Activated T-helper 1 cell treated with anti-CD3 and anti-CD28 coated beads, Interleukin-12 subunit alpha, Interleukin-12 subunit beta, Interleukin-2, Interleukin-4 antibody, amounts not matched to agents 30 ng/mL and 10 ng/mL and 1 ng/mL, durations not matched to agents 14 hours and 24 hours and 36 hours (primary cell): ENCODE measurements around the gene ZNF536. TPM values are rescaled to one million over a fixed set of nuclear protein-coding genes. Genes with fewer than 3 reads are reported as not detected.

Experiments
- DNase-seq: peaks from one replicate; pipeline ENCODE4 v3.0.0; 2021; ENCODE audit warnings: low spot score
- H3K27ac Mint-ChIP-seq: one replicate; pipeline ENCODE4 v1.8.0; 2021; ENCODE audit warnings: mild to moderate bottlenecking, mixed read lengths
- H3K27me3 Mint-ChIP-seq: one replicate; pipeline ENCODE4 v1.8.0; 2022; ENCODE audit warnings: mild to moderate bottlenecking, moderate library complexity, mixed read lengths; ENCODE audit not compliant: insufficient read depth
- H3K36me3 Mint-ChIP-seq: one replicate; pipeline ENCODE4 v1.8.0; 2021; ENCODE audit warnings: low read depth, mixed read lengths
- H3K4me1 Mint-ChIP-seq: one replicate; pipeline ENCODE4 v1.8.0; 2021; ENCODE audit warnings: low read depth, mixed read lengths
- H3K4me3 Mint-ChIP-seq: one replicate; pipeline ENCODE4 v1.8.0; 2021; ENCODE audit warnings: mild to moderate bottlenecking, moderate library complexity, mixed read lengths
- H3K9me3 Mint-ChIP-seq: one replicate; pipeline ENCODE4 v1.8.0; 2021; ENCODE audit warnings: mixed read lengths
- intact Hi-C: fragments of 100-400 bp; cut with micrococcal nuclease; formaldehyde crosslinking; loops from one replicate; pipeline ENCODE4 v1.15.1; 2024
- total RNA-seq: library from RNA; stranded (reverse); gene quantifications from 2 replicates; pipeline ENCODE4 v1.2.3, GENCODE V29; 2022

ZNF536 gene
- total RNA-seq, 1 donor from 2014 or later: not detected

DNA sequence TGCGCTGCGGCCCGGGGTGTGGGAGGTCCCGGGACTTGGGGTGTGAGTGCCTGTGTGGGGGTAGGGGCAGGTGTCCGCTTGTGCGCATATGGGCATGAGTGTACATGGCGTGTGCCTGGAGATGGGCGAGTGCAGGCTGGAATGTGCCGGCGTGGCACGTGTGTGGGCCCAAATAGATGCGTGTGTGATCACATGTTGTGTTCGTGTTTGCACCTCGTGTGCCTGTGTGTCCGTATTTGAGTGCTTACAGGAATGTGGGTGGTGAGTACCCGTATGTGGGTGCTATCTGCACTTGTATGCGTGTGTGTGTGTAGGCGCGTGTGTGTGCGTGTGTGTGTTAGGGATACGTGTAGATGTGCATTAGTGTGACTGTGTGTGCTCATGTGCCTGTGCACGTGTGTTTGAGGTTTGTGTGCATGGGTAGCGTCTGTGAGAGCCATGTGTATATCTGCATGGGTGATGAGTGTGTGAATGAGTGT, 3.4 kb downstream of the ZNF536 start:
- Mint-ChIP-seq H3K4me1 (no peaks in the 10 kb centered on the region), H3K27ac (no peak overlapping the region), H3K4me3 (no peak overlapping the region), H3K27me3 (peaks cover 23% of the 10 kb centered on the region), H3K36me3 (no peaks in the 10 kb centered on the region), H3K9me3 (no peaks in the 10 kb centered on the region)
- intact Hi-C loops: loop anchor here (10.0 kb wide), 1 partner anchor 151 kb away; no protein-coding TSS in a partner anchor
- DNase-seq: no peak

DNA sequence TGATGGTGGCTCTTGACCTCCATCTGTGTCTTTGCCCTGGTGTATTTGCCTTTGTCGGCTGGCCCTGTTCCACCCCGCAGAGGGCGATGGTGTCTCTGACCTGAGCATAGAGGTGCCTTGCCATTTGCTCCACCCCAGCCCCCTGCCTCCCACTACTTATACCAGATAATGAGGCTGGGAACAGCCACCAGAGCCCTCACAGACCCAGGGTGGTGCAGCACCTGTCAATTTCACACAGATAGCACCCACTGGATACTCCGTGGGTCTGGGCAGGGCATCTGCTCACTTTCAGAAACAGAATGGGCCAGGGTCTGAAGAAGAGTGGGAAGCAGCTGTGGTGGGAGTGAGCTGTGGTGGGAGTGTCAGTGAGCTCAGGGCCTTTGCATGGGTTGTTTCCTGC, 4.1 kb downstream of the ZNF536 start:
- intact Hi-C loops: loop anchor here (10.0 kb wide), 1 partner anchor 151 kb away; no protein-coding TSS in a partner anchor
- peaks cover 23% of the 10 kb centered on the region for H3K27me3 Mint-ChIP-seq

DNA sequence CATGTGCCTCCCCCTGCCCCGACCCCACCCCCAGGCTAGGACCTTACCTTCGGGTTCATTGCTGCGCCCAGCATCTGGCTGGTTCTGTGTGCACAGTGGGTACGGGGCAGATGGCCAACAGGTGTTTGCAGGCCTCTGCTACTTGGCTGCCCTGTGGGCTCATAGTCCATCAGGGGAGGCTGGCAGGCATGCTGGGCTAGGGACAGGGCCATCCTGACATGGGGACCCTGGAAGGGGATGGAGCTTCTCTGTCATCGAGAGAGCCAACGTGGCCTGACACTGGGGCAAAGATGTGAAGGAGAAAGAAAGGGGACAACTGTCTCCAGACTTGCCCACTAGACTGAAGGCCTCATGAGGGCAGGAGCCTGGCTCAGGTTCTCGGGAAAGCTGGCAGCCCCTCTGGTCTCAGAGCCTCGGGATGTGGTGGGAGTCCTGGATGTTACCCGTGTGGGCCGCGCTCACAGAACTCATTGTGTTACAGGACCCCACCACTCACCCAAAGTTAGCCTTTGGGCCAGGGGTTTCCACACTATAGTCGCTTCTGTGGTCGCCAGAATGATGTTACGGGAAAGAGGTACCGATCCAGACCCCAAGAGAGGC, 4.7 kb downstream of the ZNF536 start:
- Mint-ChIP-seq H3K4me1 (no peaks in the 10 kb centered on the region), H3K9me3 (no peaks in the 10 kb centered on the region), H3K27me3 (peaks cover 23% of the 10 kb centered on the region), H3K36me3 (no peaks in the 10 kb centered on the region), H3K4me3 (no peak overlapping the region), H3K27ac (no peak overlapping the region)
- no peak for DNase-seq
- intact Hi-C loops: loop anchor here (10.0 kb wide), 1 partner anchor 152 kb away; no protein-coding TSS in a partner anchor

More for the DNA sequence above, 4.1 kb downstream of the ZNF536 start:
- DNase-seq: no peak
- Mint-ChIP-seq H3K4me3 (no peak overlapping the region), H3K9me3 (no peaks in the 10 kb centered on the region), H3K36me3 (no peaks in the 10 kb centered on the region), H3K27ac (no peak overlapping the region), H3K4me1 (no peaks in the 10 kb centered on the region)

DNA sequence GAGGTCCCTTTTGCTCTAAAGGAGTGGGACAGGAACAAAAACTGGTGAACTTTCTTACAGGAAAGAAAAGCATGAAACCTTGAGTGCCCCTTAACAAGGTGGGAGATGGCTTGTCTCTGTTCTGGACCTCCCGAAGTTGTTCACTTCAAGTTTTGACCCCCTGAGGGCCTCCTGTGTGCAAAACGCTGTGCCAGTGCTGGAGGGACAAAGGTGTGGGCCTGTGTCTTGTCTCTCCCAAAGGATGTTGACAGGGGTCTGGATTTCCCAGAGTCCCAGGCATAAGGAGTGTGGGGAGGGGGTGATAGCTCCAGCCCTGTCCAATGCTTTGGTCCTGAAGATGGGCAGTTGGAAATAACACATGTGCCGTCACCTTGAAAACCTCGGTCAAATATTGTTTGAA, 6.5 kb downstream of the ZNF536 start:
- Mint-ChIP-seq H3K4me3 (no peak overlapping the region), H3K36me3 (no peaks in the 10 kb centered on the region), H3K9me3 (no peaks in the 10 kb centered on the region), H3K4me1 (no peaks in the 10 kb centered on the region), H3K27ac (no peak overlapping the region), H3K27me3 (peaks cover 12% of the 10 kb centered on the region)
- intact Hi-C loops: loop anchor here (10.0 kb wide), 1 partner anchor 154 kb away; no protein-coding TSS in a partner anchor
- no peak for DNase-seq

DNA sequence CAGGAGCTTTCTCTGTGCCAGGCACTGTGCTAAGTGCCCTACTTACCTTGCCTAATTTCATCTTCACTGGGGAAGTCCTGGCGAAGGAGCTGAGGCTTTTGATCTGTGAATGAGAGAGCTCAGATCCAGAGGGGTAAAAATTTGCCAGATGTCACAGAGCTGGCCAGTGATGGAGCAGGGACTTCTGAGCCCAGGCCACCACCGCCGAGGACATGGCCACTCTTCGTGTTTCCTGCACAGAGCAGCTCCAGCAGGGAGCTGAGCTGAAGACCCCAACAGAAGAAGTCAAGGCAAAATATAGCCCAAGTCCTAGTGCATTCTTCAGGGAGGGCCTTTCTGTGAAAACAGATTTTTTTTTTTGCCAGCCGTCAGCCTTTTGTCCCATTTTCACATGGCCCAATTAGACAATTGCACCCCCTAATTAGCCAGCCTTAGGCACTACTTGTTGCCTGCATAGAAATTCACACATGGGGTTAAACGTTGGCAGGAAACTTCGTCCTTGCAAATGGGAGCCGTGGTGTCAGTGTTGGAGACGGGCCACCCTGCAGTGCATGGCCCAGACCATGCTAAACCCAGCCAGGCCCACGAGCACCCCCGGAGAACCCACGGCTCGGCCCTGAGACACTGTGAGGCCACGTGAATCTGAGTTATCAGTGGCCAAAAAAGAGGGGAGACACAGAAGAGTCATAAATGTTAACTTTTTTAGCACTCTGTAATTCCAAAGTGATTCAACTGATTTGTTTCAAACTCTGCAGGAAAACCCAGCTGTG, 7.8 kb downstream of the ZNF536 start:
- H3K36me3 Mint-ChIP-seq: no peaks in the 10 kb centered on the region
- no peaks in the 10 kb centered on the region for H3K9me3 Mint-ChIP-seq
- H3K27ac Mint-ChIP-seq: no peak overlapping the region
- no peak overlapping the region for H3K4me3 Mint-ChIP-seq
- no peaks in the 10 kb centered on the region for H3K4me1 Mint-ChIP-seq
- intact Hi-C loops: loop anchor here (10.0 kb wide), 1 partner anchor 155 kb away; no protein-coding TSS in a partner anchor
- peaks cover 9% of the 10 kb centered on the region for H3K27me3 Mint-ChIP-seq
- no peak for DNase-seq

DNA sequence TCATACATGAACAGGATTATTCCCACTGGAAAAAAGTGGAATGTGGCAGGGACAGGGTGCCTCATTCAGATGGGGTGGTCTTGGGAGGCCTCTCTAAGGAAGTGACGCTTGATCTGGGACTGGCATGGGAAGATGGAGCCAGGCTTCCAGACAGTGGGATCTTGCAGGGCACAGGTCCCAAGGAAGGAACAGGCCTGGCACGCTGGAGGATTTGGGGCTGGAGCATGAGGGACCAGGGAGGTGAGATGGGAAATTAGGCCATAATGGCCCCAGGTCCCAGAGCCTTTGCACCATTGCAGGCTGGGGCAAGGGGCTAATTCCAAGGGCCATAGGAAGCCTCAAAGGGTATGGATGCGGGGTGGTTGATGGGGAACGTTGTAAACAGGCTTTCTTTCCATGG, 9.2 kb downstream of the ZNF536 start:
- Mint-ChIP-seq H3K27me3 (peaks cover 1% of the 10 kb centered on the region), H3K4me1 (no peaks in the 10 kb centered on the region), H3K9me3 (no peaks in the 10 kb centered on the region), H3K4me3 (no peak overlapping the region), H3K36me3 (no peaks in the 10 kb centered on the region), H3K27ac (no peak overlapping the region)
- DNase-seq: no peak
- intact Hi-C loops: no loop called here

DNA sequence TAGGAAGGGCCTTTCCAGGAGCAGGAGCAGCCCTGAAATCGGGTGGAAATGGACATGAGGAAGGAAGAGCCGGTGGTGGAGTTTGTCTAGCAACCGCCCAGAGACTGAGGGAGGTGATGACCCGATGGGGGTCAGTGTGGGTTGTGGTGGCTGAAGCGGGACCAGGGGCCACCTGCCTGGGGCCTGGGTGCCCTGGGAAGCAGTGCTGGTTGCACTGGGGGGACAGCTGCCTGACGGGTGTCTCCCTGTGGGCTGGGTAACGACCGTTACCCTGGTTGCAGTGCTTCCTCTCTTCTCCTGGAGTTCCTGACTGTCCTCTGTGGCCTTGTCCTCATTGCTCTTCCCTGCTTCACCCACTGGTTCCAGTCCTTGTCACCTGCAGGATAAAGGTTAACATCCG, 13.0 kb downstream of the ZNF536 start:
- no peak for DNase-seq
- Mint-ChIP-seq H3K36me3 (no peaks in the 10 kb centered on the region), H3K27ac (no peak overlapping the region), H3K27me3 (no peaks in the 10 kb centered on the region), H3K9me3 (no peaks in the 10 kb centered on the region), H3K4me1 (no peaks in the 10 kb centered on the region), H3K4me3 (no peak overlapping the region)
- intact Hi-C loops: no loop called here

DNA sequence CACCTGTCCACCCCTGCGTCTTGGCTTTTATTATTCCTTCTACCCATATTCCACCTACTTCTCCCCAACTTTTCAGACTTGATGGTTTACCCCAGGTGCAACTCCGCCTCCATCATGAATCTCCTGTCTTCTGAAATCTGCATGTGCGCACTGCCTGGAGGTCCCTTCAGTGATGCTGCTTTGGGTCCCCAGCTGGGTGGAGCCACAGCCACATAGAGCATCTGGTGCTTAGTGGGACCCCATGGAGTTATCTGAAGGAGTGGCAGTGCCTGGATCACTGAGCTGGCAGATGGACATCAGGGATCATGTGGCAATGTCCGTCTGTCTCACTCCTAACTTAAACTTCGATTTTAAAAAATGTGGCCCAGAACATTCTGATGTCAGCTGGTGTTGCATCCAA, 13.5 kb downstream of the ZNF536 start:
- no peaks in the 10 kb centered on the region for H3K4me1 Mint-ChIP-seq
- no peaks in the 10 kb centered on the region for H3K27me3 Mint-ChIP-seq
- DNase-seq: no peak
- no peaks in the 10 kb centered on the region for H3K36me3 Mint-ChIP-seq
- no peaks in the 10 kb centered on the region for H3K9me3 Mint-ChIP-seq
- no peak overlapping the region for H3K27ac Mint-ChIP-seq
- H3K4me3 Mint-ChIP-seq: no peak overlapping the region
- intact Hi-C loops: no loop called here

DNA sequence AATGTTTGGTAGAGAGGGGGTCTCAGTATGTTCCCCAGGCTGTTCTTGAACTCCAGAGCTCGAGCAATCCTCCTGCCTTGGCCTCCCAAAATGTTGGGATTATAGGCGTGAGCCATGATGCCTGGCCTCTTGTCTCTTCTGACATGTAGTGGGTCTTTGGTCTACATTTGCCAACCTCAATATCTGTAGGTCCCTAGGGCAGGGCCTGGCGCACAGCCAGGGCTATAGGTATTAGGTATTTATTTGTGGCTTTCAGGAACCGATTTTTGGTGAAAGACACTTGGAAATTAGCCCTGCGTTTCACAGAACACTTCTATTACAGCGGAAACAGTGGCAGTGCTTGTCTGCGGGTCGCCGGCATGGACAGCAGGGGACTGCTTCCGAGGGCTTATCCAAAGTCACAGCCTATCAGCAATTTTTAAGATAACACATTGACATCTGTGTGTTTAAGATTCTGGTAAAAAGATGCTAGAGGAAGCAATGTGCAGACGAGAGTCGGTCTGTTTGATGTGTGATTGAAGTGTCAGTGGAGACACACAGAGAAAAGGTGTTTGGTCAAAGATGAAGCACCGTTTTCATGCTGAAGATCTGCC, 14.5 kb downstream of the ZNF536 start:
- no peaks in the 10 kb centered on the region for H3K36me3 Mint-ChIP-seq
- no peak overlapping the region for H3K27ac Mint-ChIP-seq
- no peaks in the 10 kb centered on the region for H3K4me1 Mint-ChIP-seq
- H3K9me3 Mint-ChIP-seq: no peaks in the 10 kb centered on the region
- intact Hi-C loops: no loop called here
- no peaks in the 10 kb centered on the region for H3K27me3 Mint-ChIP-seq
- DNase-seq: no peak
- no peak overlapping the region for H3K4me3 Mint-ChIP-seq

DNA sequence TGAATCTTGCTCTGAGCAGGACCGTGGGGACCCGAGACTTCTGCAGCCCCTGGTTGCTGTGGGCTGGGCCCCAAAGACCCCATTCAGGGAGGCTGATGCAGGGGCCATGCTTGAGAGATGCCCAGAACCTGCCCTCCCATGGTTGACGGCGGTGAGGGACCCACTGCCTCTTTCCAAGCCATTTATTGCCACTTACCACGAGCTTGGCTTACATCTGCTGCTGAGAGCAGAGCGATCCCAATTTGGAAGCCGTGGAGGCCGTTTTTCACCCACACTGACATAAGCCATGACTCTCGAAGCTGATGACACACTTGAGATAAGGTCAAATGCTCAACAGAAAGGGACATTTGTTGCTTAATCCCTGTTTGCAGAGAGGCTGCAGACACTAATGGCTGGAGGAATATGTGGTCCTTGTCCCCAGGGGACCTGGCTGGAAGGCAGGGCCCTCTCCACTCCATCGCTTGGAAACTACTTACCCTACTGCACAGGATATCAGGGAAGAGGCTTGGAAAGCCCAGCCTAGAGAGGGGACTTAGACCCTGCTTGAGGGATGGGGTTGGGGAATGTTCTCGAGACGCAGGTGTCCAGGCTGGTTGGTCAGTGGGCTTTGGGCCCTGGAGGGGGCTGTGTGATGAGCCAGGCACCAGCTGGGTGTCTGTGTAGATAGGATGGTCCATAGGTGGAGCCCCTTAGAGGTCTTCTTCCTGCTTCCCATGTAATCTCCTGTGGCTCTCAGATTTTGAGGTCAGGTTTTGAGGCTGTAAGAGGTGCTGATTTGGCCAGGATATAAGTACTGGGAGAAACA, 15.3 kb downstream of the ZNF536 start:
- no peaks in the 10 kb centered on the region for H3K9me3 Mint-ChIP-seq
- H3K27me3 Mint-ChIP-seq: no peaks in the 10 kb centered on the region
- no peak for DNase-seq
- no peak overlapping the region for H3K27ac Mint-ChIP-seq
- H3K4me3 Mint-ChIP-seq: no peak overlapping the region
- intact Hi-C loops: no loop called here
- H3K36me3 Mint-ChIP-seq: no peaks in the 10 kb centered on the region
- H3K4me1 Mint-ChIP-seq: no peaks in the 10 kb centered on the region

DNA sequence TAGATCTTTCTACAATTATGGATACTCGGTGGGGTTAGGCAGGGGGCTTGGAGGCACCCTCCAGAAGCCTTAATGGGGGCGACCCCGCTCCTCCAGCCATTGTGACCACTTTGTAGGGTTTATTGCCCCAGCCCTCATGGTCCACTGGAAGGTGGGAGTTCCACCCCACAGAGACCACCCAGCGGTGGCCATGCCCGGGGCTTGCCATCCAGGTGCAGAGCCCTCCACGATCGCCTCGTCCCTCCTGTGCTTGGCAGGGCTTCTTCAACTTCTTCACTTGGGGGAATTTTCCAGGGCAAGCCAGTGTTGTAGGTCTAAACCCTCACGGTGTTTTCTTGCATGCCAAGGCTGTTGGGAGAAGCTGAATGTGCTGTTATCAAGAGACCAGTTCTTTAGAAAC, 16.1 kb downstream of the ZNF536 start:
- H3K4me3 Mint-ChIP-seq: no peak overlapping the region
- no peak for DNase-seq
- intact Hi-C loops: no loop called here
- H3K27me3 Mint-ChIP-seq: peaks cover 4% of the 10 kb centered on the region
- no peak overlapping the region for H3K27ac Mint-ChIP-seq
- no peaks in the 10 kb centered on the region for H3K36me3 Mint-ChIP-seq
- H3K4me1 Mint-ChIP-seq: no peaks in the 10 kb centered on the region
- no peaks in the 10 kb centered on the region for H3K9me3 Mint-ChIP-seq

DNA sequence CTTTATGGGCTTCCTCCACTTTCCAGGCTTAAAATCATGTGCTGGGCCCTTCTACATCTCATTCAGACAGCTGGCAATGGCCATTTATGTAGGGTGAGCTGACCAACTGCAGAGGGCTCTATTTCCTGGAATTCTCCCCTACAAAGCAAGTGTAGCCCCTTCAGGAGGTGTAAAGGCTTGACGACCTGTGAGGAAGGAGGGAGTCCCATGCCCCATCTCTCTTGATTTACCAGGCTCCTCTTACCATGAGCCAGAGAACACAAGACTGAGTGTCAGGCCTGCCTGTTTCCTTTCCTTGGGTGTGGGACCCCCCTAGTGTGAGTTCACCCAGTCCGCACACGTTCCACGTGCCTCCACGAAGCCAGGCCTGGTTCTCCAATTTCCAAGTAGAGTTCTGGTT, 16.6 kb downstream of the ZNF536 start:
- no peak overlapping the region for H3K27ac Mint-ChIP-seq
- no peak overlapping the region for H3K4me3 Mint-ChIP-seq
- no peaks in the 10 kb centered on the region for H3K9me3 Mint-ChIP-seq
- H3K36me3 Mint-ChIP-seq: no peaks in the 10 kb centered on the region
- H3K4me1 Mint-ChIP-seq: no peaks in the 10 kb centered on the region
- H3K27me3 Mint-ChIP-seq: peaks cover 4% of the 10 kb centered on the region
- DNase-seq: no peak
- intact Hi-C loops: no loop called here
